WTC11 (cell line): Measurements from ENCODE around the gene PES1. TPM values are rescaled to one million over a fixed set of nuclear protein-coding genes. Genes with fewer than 3 reads are reported as not detected.

Experiments
- ATAC-seq: fragments of 200-7000 bp; cut with Tn5 transposase; 2 replicates; pipeline ENCODE4 v1.10.0; 2021; ENCODE audit warnings: mild to moderate bottlenecking, moderate library complexity
- CTCF ChIA-PET: fragments of 300-600 bp; sonication (Branson Sonifier 250); formaldehyde crosslinking; loops from one replicate; lab custom pipeline; 2021; ENCODE audit warnings: antibody characterized with exemption; lab: Charles Lee
- POLR2A ChIA-PET: fragments of 350-600 bp; sonication (Branson Sonifier 250); formaldehyde crosslinking; loops from one replicate; lab custom pipeline; 2021; ENCODE audit warnings: antibody characterized with exemption; lab: Charles Lee
- DNase-seq: peaks from one replicate; pipeline ENCODE4 v3.0.0; 2021; ENCODE audit warnings: low spot score
- H3K27ac Mint-ChIP-seq: 2 replicates; pipeline ENCODE4 v1.8.0; 2021; ENCODE audit warnings: mixed read lengths
- H3K27me3 Mint-ChIP-seq: 2 replicates; pipeline ENCODE4 v1.8.0; 2021; ENCODE audit warnings: low read depth, mild to moderate bottlenecking, moderate library complexity, mixed read lengths
- H3K36me3 Mint-ChIP-seq: 2 replicates; pipeline ENCODE4 v1.8.0; 2021; ENCODE audit warnings: mixed read lengths
- H3K4me1 Mint-ChIP-seq: 2 replicates; pipeline ENCODE4 v1.8.0; 2022; ENCODE audit warnings: mixed read lengths
- H3K4me3 Mint-ChIP-seq: 2 replicates; pipeline ENCODE4 v1.8.0; 2021; ENCODE audit warnings: mild to moderate bottlenecking, moderate library complexity, mixed read lengths
- H3K9me3 Mint-ChIP-seq: 2 replicates; pipeline ENCODE4 v1.8.0; 2021; ENCODE audit warnings: mixed read lengths
- CTCF ChIP-seq: fragments of 200-600 bp; IDR thresholded peaks from 2 replicates; pipeline ENCODE4 v1.8.0; 2022; ENCODE audit warnings: antibody characterized with exemption
- E2F1 ChIP-seq: sonication (generic); formaldehyde crosslinking; IDR thresholded peaks from 2 replicates; pipeline ENCODE4 v1.8.0; 2022; ENCODE audit warnings: mild to moderate bottlenecking, missing genetic modification reagents
- HMGA2 ChIP-seq: fragments of 250-450 bp; sonication (Bioruptor Pico); IDR thresholded peaks from 2 replicates; pipeline ENCODE4 v1.4.0; 2021; ENCODE audit warnings: mild to moderate bottlenecking, moderate library complexity
- MLX ChIP-seq: sonication (generic); formaldehyde crosslinking; IDR thresholded peaks from 2 replicates; pipeline ENCODE4 v1.8.1; 2023; ENCODE audit warnings: mild to moderate bottlenecking, missing genetic modification reagents, moderate library complexity
- MYBL2 ChIP-seq: sonication (generic); formaldehyde crosslinking; IDR thresholded peaks from 2 replicates; pipeline ENCODE4 v1.8.1; 2023; ENCODE audit warnings: mild to moderate bottlenecking, moderate library complexity, missing genetic modification reagents
- NFATC4 ChIP-seq: fragments of 250-450 bp; sonication (Bioruptor Pico); IDR thresholded peaks from 2 replicates; pipeline ENCODE4 v1.9.0; 2021; ENCODE audit warnings: mild to moderate bottlenecking
- NFYB ChIP-seq: sonication (generic); formaldehyde crosslinking; conservative IDR thresholded peaks from 2 replicates; pipeline ENCODE4 v1.8.0; 2022; ENCODE audit warnings: low read depth, missing genetic modification reagents
- SMAD4 ChIP-seq: sonication (generic); formaldehyde crosslinking; IDR thresholded peaks from 2 replicates; pipeline ENCODE4 v1.8.0; 2022; ENCODE audit warnings: mild to moderate bottlenecking, missing genetic modification reagents
- SOX15 ChIP-seq: fragments of 250-450 bp; sonication (Bioruptor Pico); IDR thresholded peaks from 2 replicates; pipeline ENCODE4 v1.9.0; 2021; ENCODE audit warnings: mild to moderate bottlenecking
- SP1 ChIP-seq: sonication (generic); formaldehyde crosslinking; conservative IDR thresholded peaks from 2 replicates; pipeline ENCODE4 v1.8.1; 2022; ENCODE audit warnings: missing genetic modification reagents
- TP53 ChIP-seq: sonication (generic); formaldehyde crosslinking; IDR thresholded peaks from 2 replicates; pipeline ENCODE4 v1.8.1; 2023; ENCODE audit warnings: mild to moderate bottlenecking, missing genetic modification reagents
- ZNF219 ChIP-seq: sonication (generic); formaldehyde crosslinking; IDR thresholded peaks from 2 replicates; pipeline ENCODE4 v1.8.0; 2023; ENCODE audit warnings: missing genetic modification reagents, mild to moderate bottlenecking, borderline replicate concordance
- ZNF512 ChIP-seq: sonication (generic); formaldehyde crosslinking; IDR thresholded peaks from 2 replicates; pipeline ENCODE4 v1.8.1; 2022; ENCODE audit warnings: missing genetic modification reagents, borderline replicate concordance
- total RNA-seq: library from RNA; stranded (reverse); gene quantifications from 3 replicates; pipeline ENCODE4 v1.2.3, GENCODE V29; 2021
- TF ChIP-seq, protein P1 (sequence below): sonication (generic); formaldehyde crosslinking; IDR thresholded peaks from 2 replicates; pipeline ENCODE4 v1.8.1; 2023; ENCODE audit warnings: mild to moderate bottlenecking, moderate library complexity, missing genetic modification reagents
- TF ChIP-seq, protein P2 (sequence below): sonication (generic); formaldehyde crosslinking; IDR thresholded peaks from 2 replicates; pipeline ENCODE4 v1.8.0; 2022; ENCODE audit warnings: mild to moderate bottlenecking, missing genetic modification reagents
- TF ChIP-seq, protein P3 (sequence below): fragments of 250-450 bp; sonication (Bioruptor Pico); IDR thresholded peaks from 2 replicates; pipeline ENCODE4 v1.8.0; 2021; ENCODE audit warnings: mild to moderate bottlenecking
- TF ChIP-seq, protein P4 (sequence below): fragments of 250-450 bp; sonication (Bioruptor Pico); conservative IDR thresholded peaks from 2 replicates; pipeline ENCODE4 v1.9.0; 2021; ENCODE audit warnings: mild to moderate bottlenecking

The PES1 gene
- total RNA-seq, 1 experiment from 2014 or later: 128 TPM

GRCh38 chr22:30557243-30557642, 34.5 kb downstream of the PES1 start (continued):
- no peak for TF ChIP-seq ZNF512
- no peak for TF ChIP-seq SP1 (CRISPR knock-in tag)
- TF ChIP-seq TP53 (CRISPR knock-in tag): no peak
- TF ChIP-seq NFYB (CRISPR knock-in tag): no peak

DNA sequence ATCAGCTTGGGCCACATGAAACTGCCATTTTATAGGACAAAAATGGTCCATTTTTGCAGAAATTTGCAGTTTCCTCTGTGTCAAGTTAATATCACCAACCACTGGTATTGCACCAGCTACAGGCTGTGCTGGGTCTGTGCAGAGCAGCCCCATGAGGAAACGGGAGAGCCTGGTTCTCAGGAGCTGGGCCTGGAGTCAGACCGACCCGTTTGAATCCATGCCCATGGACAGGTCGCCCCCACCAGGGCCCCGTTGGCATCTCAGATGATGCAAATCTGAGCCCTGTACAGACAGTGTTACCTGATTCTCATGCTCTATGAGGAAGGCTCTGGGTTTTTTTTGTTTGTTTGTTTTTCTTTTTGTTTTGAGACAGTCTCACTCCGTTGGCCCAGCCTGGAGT, 35.3 kb downstream of the PES1 start:
- Mint-ChIP-seq H3K9me3 (no peaks in the 10 kb centered on the region), H3K36me3 (no peaks in the 10 kb centered on the region), H3K4me1 (peaks cover 30% of the 10 kb centered on the region), H3K27me3 (no peaks in the 10 kb centered on the region), H3K27ac (no peak overlapping the region), H3K4me3 (no peak overlapping the region)
- TF ChIP-seq ZNF219: no peak
- no peak for TF ChIP-seq NFATC4 (CRISPR knock-in tag)
- CTCF ChIA-PET: interaction anchor here (1.1 to 2.3 kb wide), 10 partner anchors 9 to 198 kb away, joined by 3 to 9 read pairs (median 5); partner anchors contain the start of gene GAL3ST1
- POLR2A ChIA-PET: no interaction called here
- DNase-seq: no peak
- ATAC-seq: peak; percentile 23; the same call in 1 of the 2 replicates

DNA sequence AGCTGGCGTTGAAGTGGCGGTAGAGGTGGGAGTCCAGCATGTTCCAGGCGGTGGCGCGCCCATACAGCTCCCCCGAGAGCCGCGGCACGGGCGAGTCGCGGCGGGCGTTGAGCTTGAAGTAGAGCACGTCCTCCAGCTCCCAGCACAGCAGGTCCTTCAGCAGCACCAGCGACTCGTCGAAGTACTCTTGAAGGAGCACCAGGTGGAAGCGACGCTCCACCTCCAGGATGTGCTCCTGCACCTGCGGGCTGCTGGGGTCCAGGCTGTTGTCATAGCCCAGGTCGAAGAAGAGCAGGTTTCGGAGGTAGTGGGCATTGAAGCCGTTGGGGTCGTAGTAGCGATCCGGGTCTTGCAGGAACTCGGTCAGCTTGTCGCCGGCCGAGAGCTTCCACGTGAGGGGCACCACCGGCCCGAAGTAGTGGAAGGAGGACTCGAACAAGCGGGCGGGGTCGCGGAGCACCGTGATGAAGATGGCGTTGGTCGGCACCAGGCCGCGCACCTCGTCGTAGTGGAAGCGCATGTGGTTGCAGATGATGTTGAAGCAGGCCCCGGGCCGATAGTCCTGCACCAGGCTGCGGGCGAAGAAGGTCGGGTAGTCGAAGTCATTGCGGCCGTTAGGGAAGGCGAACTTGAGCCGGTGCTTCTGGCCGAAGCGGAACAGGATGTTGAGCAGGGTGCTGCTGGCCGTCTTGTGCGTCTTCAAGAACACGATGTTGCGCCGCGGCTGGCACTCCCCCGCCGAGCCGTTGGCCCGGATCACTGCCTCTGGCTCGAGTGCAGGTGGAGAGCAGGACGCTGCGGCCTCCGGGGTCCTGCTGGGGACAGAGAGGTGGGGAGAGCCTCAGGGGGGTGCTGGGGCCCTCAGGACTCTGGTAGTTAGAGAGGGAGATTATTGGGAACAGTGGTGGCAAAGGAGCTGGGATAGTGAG, 36.2 kb downstream of the PES1 start:
- TF ChIP-seq, protein P1, sequence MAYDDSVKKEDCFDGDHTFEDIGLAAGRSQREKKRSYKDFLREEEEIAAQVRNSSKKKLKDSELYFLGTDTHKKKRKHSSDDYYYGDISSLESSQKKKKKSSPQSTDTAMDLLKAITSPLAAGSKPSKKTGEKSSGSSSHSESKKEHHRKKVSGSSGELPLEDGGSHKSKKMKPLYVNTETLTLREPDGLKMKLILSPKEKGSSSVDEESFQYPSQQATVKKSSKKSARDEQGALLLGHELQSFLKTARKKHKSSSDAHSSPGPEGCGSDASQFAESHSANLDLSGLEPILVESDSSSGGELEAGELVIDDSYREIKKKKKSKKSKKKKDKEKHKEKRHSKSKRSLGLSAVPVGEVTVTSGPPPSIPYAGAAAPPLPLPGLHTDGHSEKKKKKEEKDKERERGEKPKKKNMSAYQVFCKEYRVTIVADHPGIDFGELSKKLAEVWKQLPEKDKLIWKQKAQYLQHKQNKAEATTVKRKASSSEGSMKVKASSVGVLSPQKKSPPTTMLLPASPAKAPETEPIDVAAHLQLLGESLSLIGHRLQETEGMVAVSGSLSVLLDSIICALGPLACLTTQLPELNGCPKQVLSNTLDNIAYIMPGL: peak; percentile 70; the same call in 1 of the 2 replicates
- TF ChIP-seq SOX15 (CRISPR knock-in tag) (no peak), CTCF (0 out of 2 replicates have a peak, but pooled peaks have one; percentile 13)
- TF ChIP-seq, protein P2, sequence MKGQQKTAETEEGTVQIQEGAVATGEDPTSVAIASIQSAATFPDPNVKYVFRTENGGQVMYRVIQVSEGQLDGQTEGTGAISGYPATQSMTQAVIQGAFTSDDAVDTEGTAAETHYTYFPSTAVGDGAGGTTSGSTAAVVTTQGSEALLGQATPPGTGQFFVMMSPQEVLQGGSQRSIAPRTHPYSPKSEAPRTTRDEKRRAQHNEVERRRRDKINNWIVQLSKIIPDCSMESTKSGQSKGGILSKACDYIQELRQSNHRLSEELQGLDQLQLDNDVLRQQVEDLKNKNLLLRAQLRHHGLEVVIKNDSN: no peak
- no peaks in the 10 kb centered on the region for H3K9me3 Mint-ChIP-seq
- peaks cover 23% of the 10 kb centered on the region for H3K4me1 Mint-ChIP-seq
- ChIA-PET POLR2A (interaction anchor here (0.6 kb wide), 1 partner anchor 39 kb away, joined by 5 read pairs; no protein-coding TSS in a partner anchor), CTCF (interaction anchor here (0.6 to 2.3 kb wide), 19 partner anchors 8 to 339 kb away, joined by 3 to 14 read pairs (median 5); partner anchors contain the start of genes GAL3ST1, PES1 and TCN2)
- no peak overlapping the region for H3K4me3 Mint-ChIP-seq
- DNase-seq: peak; percentile 52
- no peaks in the 10 kb centered on the region for H3K27me3 Mint-ChIP-seq
- H3K27ac Mint-ChIP-seq: 0 out of 2 replicates have a peak overlapping the region, but pooled peaks have one; percentile 64
- ATAC-seq: peak; percentile 62
- no peaks in the 10 kb centered on the region for H3K36me3 Mint-ChIP-seq

DNA sequence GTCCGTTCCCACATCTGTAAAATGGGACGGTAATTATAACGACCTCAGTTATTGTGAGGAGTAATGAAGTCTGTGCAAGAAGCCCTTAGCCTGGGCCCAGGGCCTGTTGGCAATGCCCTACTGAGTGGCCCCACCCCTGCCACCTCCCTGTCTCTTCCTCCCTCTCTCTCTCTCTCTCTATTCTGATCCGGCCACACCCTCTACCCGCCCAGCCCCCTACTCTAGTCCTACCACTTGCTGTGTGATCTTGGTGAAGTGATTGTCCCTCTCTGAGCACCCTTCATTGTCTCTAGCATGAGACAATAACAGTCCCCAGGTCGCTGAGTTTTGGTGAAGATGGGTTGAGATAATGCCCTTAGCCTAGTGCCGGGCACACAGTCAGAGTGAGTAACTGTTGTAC, 37.7 kb downstream of the PES1 start:
- POLR2A ChIA-PET: no interaction called here
- peaks cover 17% of the 10 kb centered on the region for H3K4me1 Mint-ChIP-seq
- TF ChIP-seq SMAD4 (CRISPR knock-in tag) (no peak), MYBL2 (CRISPR knock-in tag) (no peak), MLX (CRISPR knock-in tag) (no peak), HMGA2 (no peak), E2F1 (CRISPR knock-in tag) (no peak)
- TF ChIP-seq, protein P3, sequence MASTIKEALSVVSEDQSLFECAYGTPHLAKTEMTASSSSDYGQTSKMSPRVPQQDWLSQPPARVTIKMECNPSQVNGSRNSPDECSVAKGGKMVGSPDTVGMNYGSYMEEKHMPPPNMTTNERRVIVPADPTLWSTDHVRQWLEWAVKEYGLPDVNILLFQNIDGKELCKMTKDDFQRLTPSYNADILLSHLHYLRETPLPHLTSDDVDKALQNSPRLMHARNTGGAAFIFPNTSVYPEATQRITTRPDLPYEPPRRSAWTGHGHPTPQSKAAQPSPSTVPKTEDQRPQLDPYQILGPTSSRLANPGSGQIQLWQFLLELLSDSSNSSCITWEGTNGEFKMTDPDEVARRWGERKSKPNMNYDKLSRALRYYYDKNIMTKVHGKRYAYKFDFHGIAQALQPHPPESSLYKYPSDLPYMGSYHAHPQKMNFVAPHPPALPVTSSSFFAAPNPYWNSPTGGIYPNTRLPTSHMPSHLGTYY (CRISPR knock-in tag): no peak
- TF ChIP-seq, protein P4, sequence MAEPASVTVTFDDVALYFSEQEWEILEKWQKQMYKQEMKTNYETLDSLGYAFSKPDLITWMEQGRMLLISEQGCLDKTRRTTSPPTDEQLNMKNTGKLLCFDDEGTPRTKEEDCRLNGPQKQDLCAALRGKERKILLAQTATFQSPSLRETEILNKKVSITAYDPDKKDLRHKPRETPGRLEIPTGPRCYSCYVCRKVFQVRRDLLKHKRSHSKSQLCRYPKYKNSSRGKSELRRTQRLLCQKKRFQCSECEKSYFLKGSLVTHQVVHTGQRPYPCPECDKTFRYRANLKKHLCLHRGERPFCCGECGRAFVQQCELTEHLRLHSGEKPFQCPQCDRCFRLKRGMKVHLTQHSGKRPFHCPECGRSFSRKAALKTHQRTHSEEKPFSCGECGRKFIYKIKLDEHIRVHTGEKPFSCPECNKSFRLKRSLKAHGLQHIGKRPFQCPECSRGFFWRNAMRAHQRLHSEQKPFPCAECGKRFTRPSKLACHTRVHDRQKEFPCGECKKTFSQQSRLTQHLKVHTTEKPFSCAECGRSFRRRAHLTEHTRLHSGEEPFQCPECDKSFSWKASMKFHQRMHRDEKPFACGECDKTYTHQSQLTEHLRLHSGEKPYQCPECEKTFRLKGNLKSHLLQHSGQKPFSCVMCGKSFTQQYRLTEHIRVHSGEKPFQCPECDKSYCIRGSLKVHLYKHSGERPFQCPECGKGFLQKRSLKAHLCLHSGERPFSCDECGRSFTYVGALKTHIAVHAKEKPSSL (CRISPR knock-in tag): no peak

More for the DNA sequence above, 37.7 kb downstream of the PES1 start:
- no peaks in the 10 kb centered on the region for H3K36me3 Mint-ChIP-seq
- no peaks in the 10 kb centered on the region for H3K27me3 Mint-ChIP-seq
- H3K27ac Mint-ChIP-seq: no peak overlapping the region
- no peak overlapping the region for H3K4me3 Mint-ChIP-seq
- ATAC-seq (no peak), DNase-seq (no peak)
- CTCF ChIA-PET: interaction anchor here (0.9 to 1.5 kb wide), 3 partner anchors 14 to 266 kb away, joined by 3 read pairs; no protein-coding TSS in a partner anchor
- H3K9me3 Mint-ChIP-seq: no peaks in the 10 kb centered on the region
